ENCODE results near the gene CLASP1. TPM values are rescaled to one million over a fixed set of nuclear protein-coding genes. Genes with fewer than 3 reads are reported as not detected.
A peak's percentile ranks its signal among the peaks of the same experiment; 100 is the strongest.
"Not testable (repeated sequence)": the region's sequence is repeated elsewhere in the genome, so short reads cannot be mapped to it uniquely, and the experiment has no call there.

The CLASP1 gene
- total RNA-seq, 2 donors from 2014 or later, result 63.4 to 69.5 TPM

DNA sequence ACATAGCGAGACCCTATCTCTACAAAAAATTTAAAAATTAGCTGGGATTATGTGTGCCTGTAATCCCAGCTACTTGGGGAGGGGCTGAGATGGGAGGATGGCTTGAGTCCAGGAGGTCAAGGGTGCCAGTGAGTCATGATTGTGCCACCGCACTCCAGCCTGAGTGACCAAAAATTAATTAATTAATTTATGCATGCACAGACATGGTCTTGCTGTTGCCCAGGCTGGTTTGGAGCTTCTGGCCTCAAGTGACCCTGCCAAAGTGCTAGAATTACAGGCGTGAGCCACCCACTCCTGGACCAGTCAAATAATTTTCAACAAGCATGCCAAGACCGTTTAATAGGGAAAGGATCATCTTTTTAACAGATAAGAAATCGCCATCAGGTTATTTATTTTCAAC is 306.5 kb downstream of the CLASP1 start:
- Mint-ChIP-seq H3K36me3 (ENCODE audit: low read depth) (peaks cover 21% of the 10 kb centered on the region), H3K27ac (peak overlapping the region; percentile 74), H3K4me1 (no peaks in the 10 kb centered on the region), H3K4me3 (no peak overlapping the region), H3K27me3 (no peaks in the 10 kb centered on the region)
- DNase-seq, result no peak
- ATAC-seq, result no peak
- H3K9me3 ChIP-seq (ENCODE audit: control insufficient read depth, low read length, poor library complexity, severe bottlenecking), result no peaks in the 10 kb centered on the region

GRCh38 chr2:121340926-121341325 is 308.3 kb downstream of the CLASP1 start:
- H3K27ac Mint-ChIP-seq, result peak overlapping the region; percentile 85

GRCh38 chr2:121338281-121338680 is 311.0 kb downstream of the CLASP1 start:
- no peaks in the 10 kb centered on the region for H3K27me3 Mint-ChIP-seq
- ATAC-seq, result no peak
- no peak overlapping the region for H3K4me3 Mint-ChIP-seq
- peaks cover 5% of the 10 kb centered on the region for H3K4me1 Mint-ChIP-seq
- no peak for DNase-seq
- H3K27ac Mint-ChIP-seq, result no peak overlapping the region
- H3K36me3 Mint-ChIP-seq (ENCODE audit: low read depth), result peaks cover 13% of the 10 kb centered on the region
- no peaks in the 10 kb centered on the region for H3K9me3 ChIP-seq (ENCODE audit: control insufficient read depth, low read length, poor library complexity, severe bottlenecking)

More at GRCh38 chr2:121340926-121341325, 308.3 kb downstream of the CLASP1 start:
- DNase-seq (no peak), ATAC-seq (no peak)
- Mint-ChIP-seq H3K27me3 (no peaks in the 10 kb centered on the region), H3K36me3 (ENCODE audit: low read depth) (peaks cover 19% of the 10 kb centered on the region), H3K4me1 (peaks cover 5% of the 10 kb centered on the region), H3K4me3 (no peak overlapping the region)
- no peaks in the 10 kb centered on the region for H3K9me3 ChIP-seq (ENCODE audit: control insufficient read depth, low read length, poor library complexity, severe bottlenecking)

- H3K9me3 ChIP-seq (ENCODE audit: control insufficient read depth, low read length, poor library complexity, severe bottlenecking), result no peaks in the 10 kb centered on the region
- no peak for ATAC-seq
- Mint-ChIP-seq H3K27ac (no peak overlapping the region), H3K27me3 (no peaks in the 10 kb centered on the region), H3K36me3 (ENCODE audit: low read depth) (peaks cover 8% of the 10 kb centered on the region), H3K4me1 (peaks cover 8% of the 10 kb centered on the region), H3K4me3 (no peak overlapping the region)
- no peak for DNase-seq
Measured at GRCh38 chr2:121336528-121337294, 312.6 kb downstream of the CLASP1 start.

GRCh38 chr2:121335294-121336290 is 313.7 kb downstream of the CLASP1 start:
- ATAC-seq (no peak), DNase-seq (no peak)
- Mint-ChIP-seq H3K27me3 (peaks cover under 1% of the 10 kb centered on the region), H3K4me1 (peaks cover 8% of the 10 kb centered on the region), H3K36me3 (ENCODE audit: low read depth) (peaks cover 4% of the 10 kb centered on the region), H3K27ac (no peak overlapping the region), H3K4me3 (peak overlapping the region; percentile 44)
- no peaks in the 10 kb centered on the region for H3K9me3 ChIP-seq (ENCODE audit: control insufficient read depth, low read length, poor library complexity, severe bottlenecking)

DNA sequence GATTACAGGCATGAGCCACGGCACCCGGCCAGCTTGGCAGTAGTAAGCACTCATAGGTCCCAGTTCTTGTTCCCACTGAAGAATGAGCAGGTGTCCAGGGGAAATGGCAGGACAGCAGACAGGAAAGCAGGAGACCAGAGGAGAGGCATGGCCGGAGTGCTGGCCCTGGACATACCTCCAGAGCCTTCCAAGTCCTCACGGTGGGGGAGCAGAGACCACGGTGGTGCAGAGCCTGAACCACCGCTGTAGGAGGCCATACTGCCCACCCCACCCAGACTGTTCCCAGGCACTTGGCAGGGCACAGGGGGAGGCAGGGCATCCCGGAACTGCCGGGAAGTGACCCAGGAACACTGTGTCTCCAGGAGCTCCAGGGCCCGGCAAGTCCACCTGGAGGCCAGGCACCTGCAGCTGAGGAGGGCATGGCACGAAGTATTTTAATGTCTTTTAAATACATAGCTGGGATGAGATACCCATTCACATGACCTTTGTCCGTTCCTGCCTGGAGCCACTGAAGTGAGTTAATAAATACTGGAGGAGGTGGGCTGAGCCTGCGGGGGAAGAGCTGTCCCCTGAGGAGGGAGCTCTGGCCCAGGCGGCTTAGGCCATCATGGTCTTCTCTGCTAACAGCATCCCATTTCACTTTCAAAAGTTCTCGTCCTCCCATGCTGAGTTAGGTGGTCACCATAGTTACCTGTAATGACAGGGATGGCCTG is 314.5 kb downstream of the CLASP1 start:
- ATAC-seq, result no peak
- peaks cover 8% of the 10 kb centered on the region for H3K4me1 Mint-ChIP-seq
- no peak overlapping the region for H3K27ac Mint-ChIP-seq

DNA sequence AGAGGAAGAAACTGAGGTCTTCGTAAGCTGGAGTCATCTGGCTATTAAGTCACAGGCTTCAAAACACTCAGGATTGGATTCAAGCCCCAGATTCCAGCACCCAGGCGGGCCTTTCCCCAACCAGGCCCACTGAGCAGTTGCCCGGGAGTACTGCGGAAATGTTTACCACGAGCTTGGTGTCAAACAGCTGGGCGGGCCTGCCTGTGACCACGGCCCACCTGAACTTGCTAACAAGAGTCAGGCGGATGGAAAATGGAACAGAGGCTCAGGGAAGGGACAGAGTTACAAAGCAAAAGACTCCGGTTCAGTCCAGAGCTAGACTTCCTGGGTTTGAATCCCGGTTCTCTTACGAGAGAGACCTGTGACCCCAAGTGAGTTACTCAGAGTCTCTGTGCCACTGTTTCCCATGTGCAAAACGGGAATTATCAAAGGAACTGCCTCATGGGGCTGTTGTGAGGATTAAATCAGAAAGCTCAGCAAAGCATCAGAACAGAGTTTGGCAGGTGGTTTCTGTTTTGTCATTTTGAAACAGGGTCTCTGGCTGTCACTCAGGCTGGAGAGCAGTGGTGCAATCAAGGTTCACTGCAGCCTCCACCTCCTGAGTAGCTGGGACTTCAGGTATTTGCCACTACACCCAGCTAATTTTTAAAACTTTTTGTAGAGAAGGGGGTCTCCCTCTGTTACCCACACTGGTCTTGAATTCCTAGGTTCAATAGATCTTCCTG is 315.3 kb downstream of the CLASP1 start:
- Mint-ChIP-seq H3K27me3 (peaks cover 13% of the 10 kb centered on the region), H3K4me1 (peaks cover 8% of the 10 kb centered on the region), H3K4me3 (no peak overlapping the region), H3K36me3 (ENCODE audit: low read depth) (no peaks in the 10 kb centered on the region), H3K27ac (no peak overlapping the region)
- DNase-seq (no peak), ATAC-seq (no peak)
- H3K9me3 ChIP-seq (ENCODE audit: control insufficient read depth, low read length, poor library complexity, severe bottlenecking), result no peaks in the 10 kb centered on the region

More for the DNA sequence above, 314.5 kb downstream of the CLASP1 start:
- H3K9me3 ChIP-seq (ENCODE audit: control insufficient read depth, low read length, poor library complexity, severe bottlenecking), result no peaks in the 10 kb centered on the region
- peaks cover 9% of the 10 kb centered on the region for H3K27me3 Mint-ChIP-seq
- no peak overlapping the region for H3K4me3 Mint-ChIP-seq
- H3K36me3 Mint-ChIP-seq (ENCODE audit: low read depth), result no peaks in the 10 kb centered on the region
- DNase-seq, result no peak

DNA sequence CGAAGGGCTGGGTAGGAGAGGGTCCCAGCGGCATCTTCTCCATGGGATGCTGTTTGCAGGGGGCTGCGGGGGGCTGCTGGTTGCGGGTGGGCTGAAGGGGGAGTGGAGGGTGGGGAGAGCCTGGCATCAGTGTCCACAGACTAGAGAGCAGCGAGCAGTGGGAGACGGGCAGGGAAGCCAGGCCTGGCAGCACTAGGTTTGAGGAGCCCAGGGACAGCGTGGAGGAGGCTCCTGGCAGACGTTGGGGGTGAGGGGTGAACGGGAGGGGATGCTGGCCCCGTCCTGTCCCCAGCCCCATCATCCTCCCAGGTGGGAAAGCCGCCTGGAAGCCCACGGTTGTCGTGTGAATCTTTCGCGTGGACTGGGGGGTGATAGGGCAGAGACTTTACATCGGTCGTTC is 316.0 kb downstream of the CLASP1 start:
- Mint-ChIP-seq H3K4me3 (no peak overlapping the region), H3K36me3 (ENCODE audit: low read depth) (no peaks in the 10 kb centered on the region), H3K27me3 (peaks cover 16% of the 10 kb centered on the region), H3K27ac (no peak overlapping the region), H3K4me1 (peaks cover 8% of the 10 kb centered on the region)
- H3K9me3 ChIP-seq (ENCODE audit: control insufficient read depth, low read length, poor library complexity, severe bottlenecking), result no peaks in the 10 kb centered on the region
- ATAC-seq (no peak), DNase-seq (no peak)

DNA sequence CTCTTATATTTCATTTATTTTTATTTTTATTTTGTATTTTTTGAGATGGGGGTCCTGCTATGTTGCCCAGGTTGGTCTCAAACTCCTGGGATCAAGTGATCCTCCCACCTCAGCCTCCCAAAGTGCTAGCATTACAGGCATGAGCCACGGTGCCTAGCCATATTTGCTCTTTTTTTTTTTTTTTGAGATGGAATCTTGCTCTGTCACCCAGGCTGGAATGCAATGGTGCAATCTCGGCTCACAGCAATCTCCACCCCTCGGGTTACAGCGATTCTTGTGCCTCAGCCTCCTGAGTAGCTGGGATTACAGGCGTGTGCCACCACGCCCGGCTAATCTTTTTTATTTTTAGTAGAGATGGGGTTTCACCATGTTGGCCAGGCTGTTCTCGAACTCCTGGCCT is 317.9 kb downstream of the CLASP1 start:
- H3K9me3 ChIP-seq (ENCODE audit: control insufficient read depth, low read length, poor library complexity, severe bottlenecking); DNase-seq; H3K36me3 Mint-ChIP-seq (ENCODE audit: low read depth); H3K4me3 Mint-ChIP-seq; H3K4me1 Mint-ChIP-seq; H3K27ac Mint-ChIP-seq; ATAC-seq: not testable (repeated sequence)
- H3K27me3 Mint-ChIP-seq, result peaks cover 23% of the 10 kb centered on the region

- Mint-ChIP-seq H3K4me3 (no peak overlapping the region), H3K27ac (no peak overlapping the region), H3K36me3 (ENCODE audit: low read depth) (no peaks in the 10 kb centered on the region), H3K27me3 (peaks cover 23% of the 10 kb centered on the region), H3K4me1 (peaks cover 3% of the 10 kb centered on the region)
- DNase-seq (no peak), ATAC-seq (no peak)
- no peaks in the 10 kb centered on the region for H3K9me3 ChIP-seq (ENCODE audit: control insufficient read depth, low read length, poor library complexity, severe bottlenecking)
Measured at GRCh38 chr2:121330921-121331320, 318.3 kb downstream of the CLASP1 start.

GRCh38 chr2:121329786-121330185 is 319.5 kb downstream of the CLASP1 start:
- no peak for DNase-seq
- peaks cover 23% of the 10 kb centered on the region for H3K27me3 Mint-ChIP-seq
- H3K4me1 Mint-ChIP-seq, result peaks cover 3% of the 10 kb centered on the region
- ATAC-seq, result no peak
- no peaks in the 10 kb centered on the region for H3K9me3 ChIP-seq (ENCODE audit: control insufficient read depth, low read length, poor library complexity, severe bottlenecking)
- no peak overlapping the region for H3K4me3 Mint-ChIP-seq
- no peak overlapping the region for H3K27ac Mint-ChIP-seq
- H3K36me3 Mint-ChIP-seq (ENCODE audit: low read depth), result no peaks in the 10 kb centered on the region

GRCh38 chr2:121326628-121327027 is 322.6 kb downstream of the CLASP1 start:
- Mint-ChIP-seq H3K4me3 (no peak overlapping the region), H3K27ac (no peak overlapping the region), H3K4me1 (no peaks in the 10 kb centered on the region), H3K36me3 (ENCODE audit: low read depth) (no peaks in the 10 kb centered on the region), H3K27me3 (peaks cover 24% of the 10 kb centered on the region)
- no peak for ATAC-seq
- H3K9me3 ChIP-seq (ENCODE audit: control insufficient read depth, low read length, poor library complexity, severe bottlenecking), result no peaks in the 10 kb centered on the region
- no peak for DNase-seq
